GM21515 (cell line): ENCODE data around the gene PHTF2.
"Not testable (repeated sequence)": the region's sequence is repeated elsewhere in the genome, so short reads cannot be mapped to it uniquely, and the experiment has no call there.

Source experiments
- ATAC-seq: cut with Tn5 transposase; IDR thresholded peaks from one replicate; pipeline ENCODE4 v1.9.1; 2021; ENCODE audit not compliant: unreplicated experiment

The PHTF2 gene

DNA sequence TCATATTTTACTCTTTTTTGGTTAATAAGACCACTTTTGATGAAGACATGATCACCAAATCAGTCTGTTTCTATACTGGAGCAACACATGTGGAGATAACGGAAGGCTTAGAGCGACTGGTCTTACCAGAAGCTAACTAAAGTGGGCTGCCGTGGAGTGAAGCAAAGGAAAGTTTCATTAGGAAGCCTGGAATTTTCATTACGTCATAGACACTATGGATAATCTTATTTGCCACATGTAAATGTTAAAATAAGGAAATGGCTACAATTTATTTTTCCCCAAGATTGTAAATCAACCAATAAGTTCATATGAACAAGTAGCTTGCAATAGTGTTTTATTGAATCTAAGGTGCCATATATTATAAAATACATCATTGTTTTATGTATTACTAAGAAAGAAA is 185.4 kb downstream of the PHTF2 start:
- ATAC-seq, result no peak

DNA sequence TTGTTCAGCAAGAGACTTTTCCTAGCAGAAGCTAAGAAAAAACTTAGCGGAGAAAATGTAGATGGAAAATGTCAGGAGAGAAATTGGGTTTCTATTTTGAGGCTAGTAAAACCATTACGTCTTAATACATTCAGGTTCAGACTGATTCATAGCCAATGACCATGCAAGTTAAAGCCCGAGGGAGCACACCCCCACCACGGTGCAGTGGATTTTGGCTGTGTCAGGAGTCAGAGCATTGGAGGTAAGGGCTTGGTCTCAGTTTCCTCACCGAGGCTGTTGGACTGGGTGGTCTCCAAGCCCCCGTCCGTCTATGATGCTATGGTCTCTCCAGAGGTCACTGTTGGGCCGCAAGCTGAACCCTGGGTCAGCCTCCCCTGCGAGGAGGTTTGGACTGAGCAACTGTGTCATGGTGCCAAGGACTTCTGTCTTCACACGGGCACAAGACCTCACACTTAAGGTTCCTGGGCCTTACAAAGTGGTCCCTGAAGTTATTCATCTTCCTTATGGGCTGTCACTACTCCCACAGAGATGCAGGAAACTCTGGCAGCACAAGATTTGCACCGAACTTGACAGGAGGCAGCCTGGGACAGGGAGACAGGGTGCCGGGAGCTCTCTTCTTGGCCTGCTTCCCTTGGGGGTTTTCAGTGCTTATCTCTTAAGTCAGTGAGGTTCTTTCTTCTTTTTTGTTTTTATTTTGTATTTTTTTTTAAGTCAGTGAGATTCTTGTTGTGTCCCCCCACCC is 186.8 kb downstream of the PHTF2 start:
- no peak for ATAC-seq

DNA sequence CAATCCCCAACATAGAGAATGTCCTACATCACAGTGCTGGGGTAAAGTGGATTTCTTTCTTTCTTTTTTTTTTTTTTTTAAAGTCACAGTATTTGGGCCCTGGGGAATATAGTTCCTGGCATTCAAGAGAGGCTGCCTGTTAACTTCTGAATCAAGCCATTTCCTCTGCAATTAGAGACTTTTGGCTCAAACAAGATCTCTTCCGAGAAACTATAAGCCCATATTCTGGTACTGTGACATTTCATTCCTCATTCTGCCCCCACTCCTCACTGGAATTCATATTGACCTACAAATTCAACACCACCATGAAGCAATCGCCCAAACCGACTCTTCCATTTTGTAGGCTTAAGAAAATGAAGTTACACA is 187.4 kb downstream of the PHTF2 start:
- no peak for ATAC-seq

DNA sequence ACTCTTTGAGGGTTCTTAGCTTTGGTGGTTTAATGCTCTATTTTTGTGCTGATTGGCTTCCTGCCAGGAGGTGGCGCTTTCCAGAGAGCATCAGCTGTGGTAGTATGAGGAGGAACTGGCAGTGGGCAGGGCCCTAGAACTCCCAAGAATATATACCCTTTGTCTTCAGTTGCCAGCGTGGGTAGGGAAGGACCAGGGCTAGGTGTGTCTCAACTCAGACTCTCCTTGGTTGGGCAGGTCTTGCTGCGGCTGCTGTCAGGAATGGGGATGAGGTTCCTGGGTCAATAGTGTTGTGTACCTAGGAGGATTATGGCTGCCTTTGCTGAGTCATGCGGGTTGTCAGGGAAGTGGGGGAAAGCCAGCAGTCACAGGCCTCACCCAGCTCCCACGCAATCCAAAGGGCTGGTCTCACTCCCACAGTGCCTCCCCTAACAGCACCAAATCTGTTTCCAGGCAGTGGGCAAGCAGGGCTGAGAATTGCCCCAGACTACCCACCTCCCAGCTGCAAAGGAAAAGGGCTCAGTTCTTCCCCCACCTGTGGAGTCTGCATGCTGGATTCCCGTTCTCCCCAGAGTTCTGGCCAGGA is 191.5 kb downstream of the PHTF2 start:
- no peak for ATAC-seq

DNA sequence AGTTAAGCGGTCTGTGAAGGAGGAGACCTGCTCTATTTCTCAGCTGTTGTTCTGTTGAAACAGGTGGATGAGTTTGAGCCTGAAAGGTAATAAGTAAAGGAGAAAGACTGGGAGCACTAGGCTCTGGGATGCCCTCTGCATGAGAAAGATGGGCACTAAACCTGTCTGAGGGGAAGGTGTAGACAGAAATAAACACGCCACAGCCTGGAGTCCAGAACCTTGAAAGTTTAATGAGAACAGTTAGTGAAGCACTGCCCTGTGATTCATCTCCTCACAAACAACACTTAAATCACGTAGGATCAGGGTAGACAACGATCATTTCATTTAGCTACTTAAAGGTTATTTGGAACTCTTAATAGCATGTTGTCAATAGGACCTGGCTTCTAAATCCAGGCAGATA is 193.1 kb downstream of the PHTF2 start:
- ATAC-seq, result no peak

DNA sequence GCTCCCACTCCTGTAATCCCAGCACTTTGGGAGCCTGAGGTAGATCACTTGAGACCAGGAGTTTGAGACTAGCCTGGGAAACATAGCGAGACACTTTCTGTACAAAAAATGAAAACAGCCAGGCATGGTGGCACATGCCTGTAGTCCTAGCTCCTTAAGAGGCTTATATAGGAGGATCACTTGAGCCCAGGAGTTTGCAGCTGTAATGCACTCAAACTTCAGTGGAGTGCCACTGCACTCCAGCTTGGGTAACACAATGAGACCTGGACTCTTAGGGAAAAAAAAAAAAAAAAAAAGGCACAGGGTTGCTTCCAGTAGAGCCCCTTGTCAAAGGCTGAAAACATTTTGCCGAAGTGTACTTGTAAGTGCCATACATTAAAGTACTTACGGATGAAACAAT is 195.3 kb downstream of the PHTF2 start:
- ATAC-seq, result no peak

DNA sequence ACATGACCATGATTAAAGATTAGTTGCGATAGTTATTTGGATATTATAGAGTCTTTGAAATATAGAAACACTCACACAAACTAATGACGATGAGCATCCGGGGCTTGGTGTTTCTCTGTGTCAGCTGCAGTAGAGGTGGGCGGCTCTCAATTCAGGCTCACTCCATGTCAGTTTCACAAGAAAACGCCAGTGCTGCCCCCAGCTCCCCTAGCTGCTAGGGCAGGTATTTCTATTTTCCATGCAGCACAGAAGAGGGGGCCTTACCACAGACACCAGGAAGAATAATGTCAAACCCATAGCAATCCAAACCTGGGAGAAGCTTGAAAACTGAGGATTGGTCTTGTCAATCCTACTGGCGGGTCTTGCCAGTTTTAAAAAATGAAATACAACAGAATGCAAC is 197.1 kb downstream of the PHTF2 start:
- no peak for ATAC-seq

DNA sequence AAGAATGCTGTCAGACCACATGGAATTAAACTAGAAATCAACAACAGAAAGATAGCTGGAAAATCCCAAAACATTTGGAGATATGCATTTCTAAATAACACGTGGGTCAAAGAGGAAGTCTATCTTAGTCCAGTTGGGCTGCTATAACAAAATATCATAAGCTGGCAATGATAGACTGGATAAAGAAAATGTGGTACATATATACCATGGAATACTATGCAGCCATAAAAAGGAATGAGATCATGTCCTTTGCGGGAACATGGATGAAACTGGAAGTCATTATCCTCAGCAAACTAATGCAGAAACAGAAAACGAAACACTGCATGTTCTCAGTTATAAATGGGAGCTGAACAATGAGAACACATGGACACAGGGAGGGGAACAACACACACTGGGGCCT is 200.6 kb downstream of the PHTF2 start:
- ATAC-seq, result not testable (repeated sequence)

DNA sequence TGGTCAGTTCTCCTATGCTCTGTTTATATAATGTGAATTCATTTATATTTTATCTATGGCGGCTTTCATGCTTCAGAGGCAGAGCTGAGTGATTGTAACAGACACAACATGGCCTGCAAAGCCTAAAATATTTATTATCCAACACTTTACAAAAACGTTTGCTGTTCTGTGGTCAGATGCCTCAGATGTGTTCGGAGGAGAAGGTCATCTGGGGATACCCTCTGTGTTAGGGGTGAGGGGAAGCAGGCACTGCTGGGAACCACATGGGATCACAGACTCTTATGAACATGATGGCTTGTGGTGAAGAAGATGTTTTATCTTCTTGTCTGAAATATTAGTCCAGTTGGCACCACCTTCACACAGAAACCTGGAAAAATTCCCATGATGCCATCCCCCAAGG is 203.4 kb downstream of the PHTF2 start:
- ATAC-seq, result no peak

DNA sequence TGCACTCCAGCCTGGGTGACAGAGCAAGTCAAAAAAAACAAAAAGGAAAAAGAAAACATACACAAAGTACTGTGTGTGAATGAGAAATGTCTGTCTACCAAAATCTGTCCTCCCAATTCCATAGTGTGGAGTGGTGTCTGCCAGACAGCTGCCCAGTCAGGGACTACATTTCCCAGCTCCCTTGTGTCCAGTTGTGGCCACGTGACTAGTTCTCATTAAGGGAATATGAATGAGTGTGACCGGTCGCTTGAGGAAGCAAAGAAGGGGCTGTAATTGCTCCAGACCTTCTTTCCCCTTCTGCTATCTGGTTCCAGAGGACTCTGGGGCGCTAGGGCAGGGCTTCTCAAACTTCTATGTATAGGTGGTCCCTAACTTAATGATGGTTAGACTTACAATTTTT is 204.1 kb downstream of the PHTF2 start:
- no peak for ATAC-seq

DNA sequence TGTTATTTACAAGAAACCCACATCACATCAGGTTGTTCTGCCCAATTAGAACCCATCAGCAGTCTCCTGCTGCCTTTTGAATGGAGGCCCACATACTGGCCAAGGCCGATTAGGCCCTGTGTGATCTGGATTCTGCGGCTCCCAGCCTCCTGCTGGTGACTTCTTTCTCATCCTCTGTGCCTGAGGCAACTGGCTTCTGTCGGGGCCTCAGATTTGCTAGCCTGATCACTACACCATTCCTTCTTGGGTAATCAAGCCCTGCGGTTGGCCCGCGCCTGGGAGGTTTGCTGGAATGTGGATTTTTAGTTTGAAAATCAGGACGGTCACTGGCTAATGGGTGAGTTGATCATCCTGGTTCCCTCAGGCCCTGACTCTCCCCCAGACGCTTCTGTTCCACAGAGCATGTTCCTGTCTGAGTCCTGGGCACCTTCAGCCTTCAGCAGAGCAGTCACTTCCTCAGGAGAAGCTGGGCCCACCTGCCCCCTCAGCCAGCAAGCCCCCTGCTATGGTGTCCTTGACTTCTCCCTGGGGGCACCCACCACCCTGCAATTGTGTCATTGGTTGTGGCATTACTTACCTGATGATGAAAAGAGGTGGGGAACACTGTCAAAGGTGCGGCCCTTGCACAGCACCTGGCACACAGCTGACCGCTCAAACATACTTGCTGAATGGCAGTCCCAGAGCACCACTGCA is 207.6 kb downstream of the PHTF2 start:
- no peak for ATAC-seq
